ENCODE data around the gene CYP2F1. TPM values are rescaled to one million over a fixed set of nuclear protein-coding genes. Genes with fewer than 3 reads are reported as not detected.

CYP2F1 gene
- total RNA-seq, 1 donor from 2014 or later: not detected

- Mint-ChIP-seq H3K36me3 (ENCODE audit: unreplicated experiment) (no peaks in the 10 kb centered on the region), H3K9me3 (ENCODE audit: unreplicated experiment) (no peaks in the 10 kb centered on the region), H3K27ac (ENCODE audit: unreplicated experiment) (no peak overlapping the region), H3K27me3 (ENCODE audit: unreplicated experiment) (peaks cover 6% of the 10 kb centered on the region), H3K4me1 (ENCODE audit: unreplicated experiment) (peaks cover 9% of the 10 kb centered on the region), H3K4me3 (ENCODE audit: unreplicated experiment) (no peak overlapping the region)
- DNase-seq (ENCODE audit: extremely low spot score, unreplicated experiment): no peak
- no peak for TF ChIP-seq CTCF (IDR thresholded peaks at IDR 0.05)
Measured at GRCh38 chr19:41174297-41174928, 60.2 kb downstream of the CYP2F1 start.

GRCh38 chr19:41175801-41176777 lies 61.9 kb downstream of the CYP2F1 start:
- Mint-ChIP-seq H3K4me3 (ENCODE audit: unreplicated experiment) (peak overlapping the region; percentile 12), H3K27ac (ENCODE audit: unreplicated experiment) (no peak overlapping the region)
- DNase-seq (ENCODE audit: extremely low spot score, unreplicated experiment): no peak

More at GRCh38 chr19:41175801-41176777, 61.9 kb downstream of the CYP2F1 start:
- Mint-ChIP-seq H3K4me1 (ENCODE audit: unreplicated experiment) (peaks cover 9% of the 10 kb centered on the region), H3K9me3 (ENCODE audit: unreplicated experiment) (no peaks in the 10 kb centered on the region), H3K36me3 (ENCODE audit: unreplicated experiment) (no peaks in the 10 kb centered on the region), H3K27me3 (ENCODE audit: unreplicated experiment) (peaks cover 3% of the 10 kb centered on the region)
- no peak for TF ChIP-seq CTCF (IDR thresholded peaks at IDR 0.05)

Other genes starting within 250 kb of the CYP2F1 start
- gene CYP2A7, start 232.2 kb upstream of the CYP2F1 start, total RNA-seq: not detected in 2 replicates
- gene CYP2B6, start 123.2 kb upstream of the CYP2F1 start, total RNA-seq: not detected in 2 replicates
- not detected in 2 replicates for gene CYP2A13, start 26.0 kb upstream of the CYP2F1 start, total RNA-seq
- gene CYP2S1, start 78.8 kb downstream of the CYP2F1 start, total RNA-seq: not detected in 2 replicates
- gene AXL, start 104.8 kb downstream of the CYP2F1 start, total RNA-seq: 250 and 265 TPM in 2 replicates
- 226 and 237 TPM in 2 replicates for gene HNRNPUL1, start 149.9 kb downstream of the CYP2F1 start, total RNA-seq
- gene CCDC97, start 195.7 kb downstream of the CYP2F1 start, total RNA-seq: 34.4 and 35.9 TPM in 2 replicates
- gene TGFB1, start 239.5 kb downstream of the CYP2F1 start, total RNA-seq: 244 and 255 TPM in 2 replicates
- 4.6 and 5.5 TPM in 2 replicates for gene B9D2, start 249.7 kb downstream of the CYP2F1 start, total RNA-seq

Measured in osteocyte (in vitro differentiated cells).